Stimulated activated naive CD8-positive, alpha-beta T cell treated with anti-CD3 and anti-CD28 coated beads, Interleukin-15, amount 100 ng/mL, for 72 hours (primary cell): ENCODE measurements around the gene MON1A.
"Not testable (repeated sequence)": the region's sequence is repeated elsewhere in the genome, so short reads cannot be mapped to it uniquely, and the experiment has no call there.

Experiments
- ATAC-seq: fragments of 150-1000 bp; cut with Tn5 transposase; 2 replicates; pipeline ENCODE4 v1.10.0; 2021; ENCODE audit warnings: mild to moderate bottlenecking, moderate library complexity
- DNase-seq, 2 donors: peaks; one replicate each; pipeline ENCODE4 v3.0.0; 2021 to 2022
- H3K27ac Mint-ChIP-seq, 2 donors: one replicate each; pipeline ENCODE4 v1.8.0; 2022; ENCODE audit warnings: mild to moderate bottlenecking in 2 of 2, mixed read lengths in 2 of 2, moderate library complexity in 2 of 2
- H3K27me3 Mint-ChIP-seq: one replicate; pipeline ENCODE4 v1.8.0; 2022; ENCODE audit warnings: mixed read lengths
- H3K4me1 Mint-ChIP-seq: one replicate; pipeline ENCODE4 v1.8.0; 2022; ENCODE audit warnings: mild to moderate bottlenecking, mixed read lengths
- H3K4me3 Mint-ChIP-seq, 2 donors: one replicate each; pipeline ENCODE4 v1.8.0; 2022; ENCODE audit warnings: mild to moderate bottlenecking in 2 of 2, mixed read lengths in 2 of 2, moderate library complexity in 1 of 2
- H3K9me3 Mint-ChIP-seq, 2 donors: one replicate each; pipeline ENCODE4 v1.8.0; 2022; ENCODE audit warnings: mixed read lengths in 2 of 2

Gene MON1A

GRCh38 chr3:49928481-49929017 lies 1.1 kb downstream of the MON1A start:
- H3K4me3 Mint-ChIP-seq, result peak overlapping the region; percentile 82 to 90

GRCh38 chr3:49927798-49928197 lies 1.8 kb downstream of the MON1A start:
- Mint-ChIP-seq H3K27me3 (no peaks in the 10 kb centered on the region), H3K27ac (no peak overlapping the region), H3K4me1 (peaks cover 35% of the 10 kb centered on the region), H3K4me3 (no peak overlapping the region), H3K9me3 (no peaks in the 10 kb centered on the region)
- no peak for DNase-seq
- ATAC-seq, result no peak

More at GRCh38 chr3:49928481-49929017, 1.1 kb downstream of the MON1A start:
- H3K4me1 Mint-ChIP-seq, result peaks cover 35% of the 10 kb centered on the region
- ATAC-seq (no peak), DNase-seq (no peak)
- H3K9me3 Mint-ChIP-seq, result no peaks in the 10 kb centered on the region
- peak overlapping the region in 1 of 2 donors; percentile 43 for H3K27ac Mint-ChIP-seq
- no peaks in the 10 kb centered on the region for H3K27me3 Mint-ChIP-seq

DNA sequence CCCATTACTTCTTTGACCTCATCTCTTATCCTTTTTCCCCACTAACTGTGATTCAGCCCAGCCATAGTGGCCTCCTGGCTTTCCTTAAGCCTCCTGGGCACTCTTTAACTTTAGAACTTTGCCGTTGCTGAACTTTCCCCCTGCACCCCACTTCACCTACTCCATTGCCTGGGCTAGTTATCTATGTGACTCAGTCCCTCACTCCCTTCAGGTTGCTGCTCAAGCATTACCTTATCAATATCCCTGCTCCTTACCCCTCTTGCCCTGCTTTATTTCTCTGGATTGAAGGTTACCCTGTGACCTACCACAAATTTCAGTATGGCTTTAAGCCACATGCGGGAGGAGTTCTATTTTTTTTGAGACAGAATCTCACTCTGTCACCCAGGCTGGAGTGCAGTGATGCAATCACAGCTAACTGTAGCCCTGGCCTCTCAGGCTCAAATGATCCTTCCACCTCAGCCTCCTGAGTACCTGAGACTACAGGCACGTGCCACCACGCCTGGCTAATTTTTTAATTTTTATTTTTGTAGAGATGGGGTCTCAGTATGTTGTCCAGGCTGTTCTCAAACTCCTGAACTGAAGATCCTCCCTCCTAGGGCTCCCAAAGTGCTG lies 3.4 kb downstream of the MON1A start:
- Mint-ChIP-seq H3K27me3 (no peaks in the 10 kb centered on the region), H3K9me3 (no peaks in the 10 kb centered on the region), H3K27ac (no peak overlapping the region), H3K4me3 (no peak overlapping the region), H3K4me1 (peaks cover 35% of the 10 kb centered on the region)
- DNase-seq (no peak), ATAC-seq (no peak)

- Mint-ChIP-seq H3K4me1 (peaks cover 31% of the 10 kb centered on the region), H3K27me3 (no peaks in the 10 kb centered on the region), H3K4me3 (no peak overlapping the region), H3K9me3 (no peaks in the 10 kb centered on the region), H3K27ac (no peak overlapping the region)
- no peak for ATAC-seq
- no peak for DNase-seq
Observed at GRCh38 chr3:49925485-49925884, 4.1 kb downstream of the MON1A start.

GRCh38 chr3:49924683-49925082 lies 4.9 kb downstream of the MON1A start:
- Mint-ChIP-seq H3K27me3 (no peaks in the 10 kb centered on the region), H3K9me3 (no peaks in the 10 kb centered on the region), H3K27ac (peak overlapping the region in 1 of 2 donors; percentile 61), H3K4me3 (no peak overlapping the region), H3K4me1 (peaks cover 24% of the 10 kb centered on the region)
- ATAC-seq (no peak), DNase-seq (no peak)

DNA sequence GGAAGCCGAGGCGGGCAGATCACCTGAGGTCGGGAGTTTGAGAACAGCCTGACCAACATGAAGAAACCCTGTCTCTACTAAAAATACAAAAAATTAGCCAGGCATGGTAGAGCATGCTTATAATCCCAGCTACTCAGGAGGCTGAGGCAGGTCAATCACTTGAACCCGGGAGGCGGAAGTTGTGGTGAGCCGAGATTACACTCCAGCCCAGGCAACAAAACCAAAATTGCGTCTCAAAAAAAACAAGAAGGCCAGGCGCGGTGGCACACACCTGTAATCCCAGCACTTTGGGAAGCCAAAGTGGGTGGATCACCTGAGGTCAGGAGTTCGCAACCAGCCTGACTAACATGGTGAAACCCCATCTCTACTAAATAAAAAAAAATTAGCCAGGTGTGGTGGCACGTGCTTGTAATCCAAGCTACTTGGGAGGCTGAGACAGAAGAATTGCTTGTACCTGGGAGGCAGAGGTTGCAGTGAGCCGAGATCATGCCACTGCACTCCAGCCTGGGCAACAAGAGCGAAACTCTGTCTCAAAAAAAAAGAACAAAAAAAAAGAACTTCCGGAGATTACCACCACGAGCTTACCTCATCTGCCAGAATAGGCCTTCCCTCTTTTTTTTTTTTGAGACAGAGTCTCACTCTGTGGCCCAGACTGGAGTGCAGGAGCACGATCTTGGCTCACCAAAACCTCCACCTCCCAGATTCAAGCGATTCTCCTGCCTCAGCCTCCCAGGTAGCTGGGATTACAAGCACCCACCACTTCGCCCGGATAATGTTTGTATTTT lies 11.6 kb downstream of the MON1A start:
- DNase-seq, H3K4me1 Mint-ChIP-seq, H3K4me3 Mint-ChIP-seq: not testable (repeated sequence)

GRCh38 chr3:49916686-49917085 lies 12.9 kb downstream of the MON1A start:
- no peaks in the 10 kb centered on the region for H3K9me3 Mint-ChIP-seq
- H3K4me1 Mint-ChIP-seq, result peaks cover 6% of the 10 kb centered on the region
- no peak for ATAC-seq
- H3K27ac Mint-ChIP-seq, result no peak overlapping the region
- no peak for DNase-seq
- H3K27me3 Mint-ChIP-seq, result no peaks in the 10 kb centered on the region
- no peak overlapping the region for H3K4me3 Mint-ChIP-seq

More for the DNA sequence above, 11.6 kb downstream of the MON1A start:
- H3K27me3 Mint-ChIP-seq, H3K9me3 Mint-ChIP-seq, H3K27ac Mint-ChIP-seq, ATAC-seq: not testable (repeated sequence)

DNA sequence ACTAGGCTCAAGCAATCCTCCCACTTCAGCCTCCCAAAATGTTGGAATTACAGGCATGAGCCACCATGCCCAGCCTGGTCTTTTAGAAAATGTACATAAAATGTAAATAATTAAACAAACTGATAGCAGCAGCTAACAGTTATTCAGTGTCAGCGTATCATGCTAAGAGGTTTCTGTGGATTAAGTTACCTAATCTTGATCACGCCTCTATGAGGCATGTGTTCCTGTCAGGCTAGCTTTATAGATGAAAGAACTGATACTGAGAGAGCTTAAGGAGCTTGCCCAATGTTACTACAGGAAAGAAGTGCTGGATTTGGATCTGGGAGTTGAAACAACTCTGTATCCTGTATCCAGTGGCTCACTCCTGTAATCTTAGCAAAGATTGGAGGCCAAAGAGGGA lies 14.7 kb downstream of the MON1A start:
- H3K4me3 Mint-ChIP-seq, result no peak overlapping the region
- ATAC-seq, result no peak
- no peak for DNase-seq
- no peak overlapping the region for H3K27ac Mint-ChIP-seq
- no peaks in the 10 kb centered on the region for H3K9me3 Mint-ChIP-seq
- H3K4me1 Mint-ChIP-seq, result peaks cover 6% of the 10 kb centered on the region
- no peaks in the 10 kb centered on the region for H3K27me3 Mint-ChIP-seq

- Mint-ChIP-seq H3K27me3 (no peaks in the 10 kb centered on the region), H3K9me3 (no peaks in the 10 kb centered on the region), H3K4me3 (no peak overlapping the region), H3K4me1 (no peaks in the 10 kb centered on the region), H3K27ac (peak overlapping the region in 1 of 2 donors; percentile 7)
- ATAC-seq, result no peak
- no peak for DNase-seq
Observed at GRCh38 chr3:49912881-49913281, 16.7 kb downstream of the MON1A start.

DNA sequence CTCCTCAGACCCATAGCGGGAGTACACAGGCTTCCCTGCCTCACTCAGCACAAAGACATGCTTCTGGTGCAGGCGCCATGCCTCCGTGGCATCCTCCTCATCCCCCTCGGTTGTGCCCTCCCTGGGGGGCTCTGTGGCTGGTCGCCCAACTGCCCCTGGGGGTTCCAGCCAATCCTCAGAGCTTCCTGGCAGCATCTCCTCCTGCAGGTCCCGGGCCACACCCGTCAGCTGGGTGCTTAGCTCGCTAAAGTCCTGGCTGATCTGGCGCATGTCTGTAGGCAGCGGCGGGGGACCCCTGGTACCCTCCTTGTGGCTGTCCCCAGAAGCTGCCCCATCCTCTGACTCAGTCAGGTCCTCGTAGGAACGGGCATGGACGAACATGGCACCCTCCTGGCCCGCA lies 18.0 kb downstream of the MON1A start:
- DNase-seq, result no peak
- no peaks in the 10 kb centered on the region for H3K9me3 Mint-ChIP-seq
- peaks cover 9% of the 10 kb centered on the region for H3K4me1 Mint-ChIP-seq
- no peak overlapping the region for H3K4me3 Mint-ChIP-seq
- H3K27me3 Mint-ChIP-seq, result no peaks in the 10 kb centered on the region
- H3K27ac Mint-ChIP-seq, result peak overlapping the region in 1 of 2 donors; percentile 43
- ATAC-seq, result no peak

DNA sequence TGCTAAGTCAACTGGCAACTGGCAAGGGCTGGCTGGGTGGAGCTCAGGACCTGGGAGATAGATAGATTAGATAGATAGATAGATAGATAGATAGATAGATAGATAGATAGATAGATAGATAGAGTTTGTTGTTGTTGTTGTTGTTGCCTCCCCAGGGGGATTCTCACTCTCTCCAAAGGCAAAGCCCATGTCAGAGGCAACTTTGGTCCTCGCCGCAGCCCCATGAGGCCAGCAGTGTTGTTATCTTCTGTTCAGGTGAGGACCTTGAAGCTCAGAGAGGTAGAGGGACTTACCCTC lies 18.5 kb downstream of the MON1A start:
- Mint-ChIP-seq H3K9me3 (no peaks in the 10 kb centered on the region), H3K4me1 (peaks cover 14% of the 10 kb centered on the region), H3K27ac (no peak overlapping the region), H3K4me3 (no peak overlapping the region), H3K27me3 (no peaks in the 10 kb centered on the region)
- ATAC-seq (no peak), DNase-seq (no peak)

- Mint-ChIP-seq H3K27ac (no peak overlapping the region), H3K27me3 (no peaks in the 10 kb centered on the region), H3K4me3 (no peak overlapping the region), H3K9me3 (no peaks in the 10 kb centered on the region), H3K4me1 (peaks cover 19% of the 10 kb centered on the region)
- ATAC-seq (no peak), DNase-seq (no peak)
Observed at GRCh38 chr3:49910409-49911123, 19.0 kb downstream of the MON1A start.

DNA sequence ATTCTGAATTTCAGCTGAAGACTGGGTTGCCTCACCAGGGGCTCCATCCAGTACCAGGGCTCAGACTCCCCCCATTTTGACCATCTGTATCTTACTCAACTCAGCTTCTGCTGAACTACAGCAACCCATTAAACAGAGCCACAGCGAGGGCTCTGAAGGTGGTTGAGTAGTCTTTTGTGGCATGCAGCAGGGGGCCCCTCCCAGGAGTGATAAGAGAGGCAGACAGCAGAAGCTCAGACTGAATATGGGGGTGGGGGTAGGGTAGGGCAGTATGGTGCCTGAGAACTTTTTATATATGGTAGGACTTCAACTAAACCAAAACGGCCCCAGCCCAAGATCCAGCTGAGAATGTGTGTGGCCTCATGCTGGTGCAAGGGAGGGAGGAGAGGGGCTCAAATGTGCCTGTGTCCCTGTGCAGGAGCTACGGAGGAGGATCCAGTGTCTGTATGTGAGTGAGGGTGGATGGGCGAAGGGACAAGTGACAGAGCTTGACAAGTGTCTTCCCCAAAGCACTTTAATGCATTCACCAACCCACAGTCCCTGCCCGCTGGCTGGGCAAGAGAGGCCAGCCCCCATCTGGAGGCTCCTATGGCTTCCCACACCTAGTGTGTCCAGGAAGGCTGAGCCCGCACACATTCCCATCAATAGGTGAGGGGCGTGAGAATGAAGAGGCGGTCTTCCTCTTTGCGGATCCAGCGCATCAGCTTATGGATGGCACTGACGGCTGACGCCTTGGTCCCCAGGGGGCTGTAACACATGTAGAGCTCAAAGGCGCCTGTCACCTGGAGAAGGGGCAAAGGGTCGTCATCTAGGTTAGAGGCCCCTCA lies 21.0 kb downstream of the MON1A start:
- H3K4me3 Mint-ChIP-seq, result no peak overlapping the region
- DNase-seq, result no peak
- peaks cover 38% of the 10 kb centered on the region for H3K4me1 Mint-ChIP-seq
- no peak for ATAC-seq
- H3K9me3 Mint-ChIP-seq, result no peaks in the 10 kb centered on the region
- peak overlapping the region in 1 of 2 donors; percentile 37 for H3K27ac Mint-ChIP-seq
- H3K27me3 Mint-ChIP-seq, result no peaks in the 10 kb centered on the region

DNA sequence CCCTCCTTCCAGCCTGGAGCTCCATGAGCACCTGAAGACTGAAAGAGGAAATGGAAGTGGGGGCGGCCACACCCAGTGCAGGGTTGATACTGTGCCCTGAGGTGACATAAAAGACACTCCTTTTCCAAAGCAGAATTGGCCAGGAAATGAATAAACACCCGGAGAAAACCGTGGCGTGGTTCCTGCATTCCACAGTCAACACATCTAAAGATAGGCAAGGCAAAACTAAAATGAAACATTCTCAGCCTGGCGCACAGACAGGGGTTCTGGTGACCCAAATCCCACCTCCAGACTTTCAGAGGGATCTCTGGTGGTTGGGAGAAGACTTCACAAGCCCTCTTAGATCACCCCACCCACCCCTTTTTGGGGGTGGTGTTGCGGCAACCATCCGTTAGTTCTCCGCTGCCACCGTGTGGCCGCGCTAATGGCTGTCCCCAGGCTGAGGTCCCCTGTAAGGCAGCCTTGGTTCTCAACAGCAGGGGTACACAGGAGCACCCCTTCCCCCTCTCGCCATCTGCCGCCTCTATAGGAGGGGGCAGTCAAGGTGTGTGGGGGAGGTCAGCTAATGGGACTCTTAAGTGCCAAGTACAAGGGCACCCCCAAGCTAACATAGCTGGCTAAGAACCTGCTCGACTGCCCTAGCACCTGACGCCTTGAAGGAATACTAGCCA lies 23.4 kb downstream of the MON1A start:
- Mint-ChIP-seq H3K4me1 (peaks cover 38% of the 10 kb centered on the region), H3K9me3 (no peaks in the 10 kb centered on the region), H3K27me3 (no peaks in the 10 kb centered on the region), H3K27ac (peak overlapping the region; percentile 40 to 46), H3K4me3 (peak overlapping the region; percentile 61 to 68)
- ATAC-seq (peak; percentile 46), DNase-seq (peak; percentile 45 to 49)

GRCh38 chr3:49904448-49904847 lies 25.2 kb downstream of the MON1A start:
- H3K27me3 Mint-ChIP-seq, ATAC-seq, DNase-seq, H3K9me3 Mint-ChIP-seq: not testable (repeated sequence)
- H3K4me3 Mint-ChIP-seq, result peak overlapping the region; percentile 98 to 99
- peak overlapping the region; percentile 96 to 99 for H3K27ac Mint-ChIP-seq
- peaks cover 38% of the 10 kb centered on the region for H3K4me1 Mint-ChIP-seq
